ENCODE data around the gene KRTAP5-1. TPM values are rescaled to one million over a fixed set of nuclear protein-coding genes. Genes with fewer than 3 reads are reported as not detected.

The KRTAP5-1 gene
- total RNA-seq, 2 donors from 2014 or later: not detected

Other genes starting within 250 kb of the KRTAP5-1 start
- under 1 TPM; 0.53 to 0.79 TPM for gene BRSK2, start 195.3 kb downstream of the KRTAP5-1 start, total RNA-seq
- gene MOB2, start 98.5 kb downstream of the KRTAP5-1 start, total RNA-seq: 10 to 100 TPM; 48.3 to 55.8 TPM
- 10 to 100 TPM; 27.2 to 45.0 TPM for gene DUSP8, start 13.0 kb downstream of the KRTAP5-1 start, total RNA-seq
- not detected for gene KRTAP5-2, start 13.0 kb upstream of the KRTAP5-1 start, total RNA-seq
- not detected for gene KRTAP5-3, start 23.2 kb upstream of the KRTAP5-1 start, total RNA-seq
- gene KRTAP5-4, start 36.9 kb upstream of the KRTAP5-1 start, total RNA-seq: not detected
- under 1 TPM; 0.28 to 0.43 TPM for gene KRTAP5-5, start 44.5 kb upstream of the KRTAP5-1 start, total RNA-seq
- gene KRTAP5-6, start 111.9 kb upstream of the KRTAP5-1 start, total RNA-seq: not detected
- gene IFITM10, start 165.3 kb upstream of the KRTAP5-1 start, total RNA-seq: 1 to 10 TPM in 1 of 2 donors, under 1 TPM in 1; 0.87 to 1.7 TPM
- gene CTSD, start 178.6 kb upstream of the KRTAP5-1 start, total RNA-seq: 1,000 to 10,000 TPM; 1,016 to 1,279 TPM
- 1 to 10 TPM in 1 of 2 donors, under 1 TPM in 1; 0.75 to 4.6 TPM for gene SYT8, start 249.7 kb upstream of the KRTAP5-1 start, total RNA-seq